ENCODE results near the gene FREY1.

The FREY1 gene

DNA sequence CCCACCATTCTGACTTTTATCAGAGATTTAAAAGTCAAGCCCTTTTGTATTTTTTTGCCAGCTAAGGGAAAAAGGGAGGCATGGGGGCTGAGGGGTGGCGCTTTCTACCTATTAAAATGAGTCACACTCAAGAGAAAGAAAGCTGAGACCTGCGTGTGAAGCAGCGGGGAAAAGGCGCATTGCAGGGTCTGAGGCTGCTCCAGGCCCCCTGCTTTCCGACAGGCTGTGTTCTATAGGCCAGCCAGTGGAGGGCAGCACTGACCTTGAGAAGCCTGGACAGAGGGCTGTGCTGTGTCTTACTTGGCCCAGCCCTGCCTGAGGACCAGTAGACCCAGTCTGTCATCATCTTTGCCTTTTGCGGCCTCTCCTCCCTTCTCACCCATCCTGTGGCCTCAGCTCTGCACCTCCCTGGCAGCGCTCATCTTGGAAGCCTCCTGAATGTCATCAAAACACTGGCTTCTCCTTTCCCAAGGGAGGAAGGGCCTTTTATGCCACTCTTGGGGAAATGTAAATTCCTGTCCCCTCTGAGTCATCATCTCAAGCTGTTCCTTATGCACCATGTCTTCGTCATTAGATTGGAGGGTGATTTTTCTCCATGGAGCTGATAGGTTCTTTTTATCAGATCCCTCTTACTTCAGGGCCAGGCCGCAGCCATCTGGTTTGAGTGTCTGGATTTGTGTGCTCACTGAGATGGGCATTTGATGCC lies 34.3 kb downstream of the FREY1 start:
- in situ Hi-C loops (cut with HindIII; ENCODE audit: low sequenced_read_pairs) = no loop called here

DNA sequence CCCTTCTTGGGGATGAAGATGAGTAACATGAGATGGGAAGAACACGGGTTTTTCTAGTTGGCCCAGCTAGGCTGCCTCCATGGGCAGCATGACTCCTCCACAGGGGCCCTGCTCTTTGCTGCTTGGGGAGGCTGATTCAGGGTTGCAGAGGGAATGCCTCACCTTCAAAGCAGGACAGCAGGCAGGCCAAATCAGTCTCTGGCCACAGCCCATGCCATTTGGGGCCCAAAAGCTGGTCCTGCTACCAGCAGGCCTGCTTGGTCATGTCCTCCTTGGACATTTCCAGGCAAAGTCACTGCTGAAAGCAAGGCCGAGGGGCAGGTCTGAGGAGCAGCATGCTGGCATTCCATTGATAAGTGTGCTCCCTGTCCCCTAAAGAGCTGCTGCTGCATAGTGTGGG lies 35.4 kb downstream of the FREY1 start:
- in situ Hi-C loops (cut with HindIII; ENCODE audit: low sequenced_read_pairs) = no loop called here

DNA sequence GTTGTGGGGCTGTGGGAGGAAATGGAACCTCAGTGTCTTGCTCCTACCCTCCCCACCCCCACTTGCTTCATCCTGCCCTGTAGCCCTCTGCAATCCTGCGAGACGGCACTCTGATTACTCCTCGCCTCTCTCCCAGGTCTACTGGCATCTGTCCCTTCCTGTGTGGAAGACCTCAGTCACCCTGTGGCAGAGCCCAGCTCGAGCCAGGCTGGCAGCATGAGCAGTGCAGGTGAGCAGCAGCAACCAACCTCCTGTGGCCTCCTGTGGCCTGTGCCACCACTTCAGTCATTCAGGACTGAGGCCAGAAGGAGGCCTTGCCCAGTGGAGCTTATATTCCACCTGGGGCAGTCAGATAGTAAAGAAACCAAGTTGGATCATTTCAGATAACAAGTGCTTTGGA lies 36.4 kb downstream of the FREY1 start:
- in situ Hi-C loops (cut with HindIII; ENCODE audit: low sequenced_read_pairs) = no loop called here

DNA sequence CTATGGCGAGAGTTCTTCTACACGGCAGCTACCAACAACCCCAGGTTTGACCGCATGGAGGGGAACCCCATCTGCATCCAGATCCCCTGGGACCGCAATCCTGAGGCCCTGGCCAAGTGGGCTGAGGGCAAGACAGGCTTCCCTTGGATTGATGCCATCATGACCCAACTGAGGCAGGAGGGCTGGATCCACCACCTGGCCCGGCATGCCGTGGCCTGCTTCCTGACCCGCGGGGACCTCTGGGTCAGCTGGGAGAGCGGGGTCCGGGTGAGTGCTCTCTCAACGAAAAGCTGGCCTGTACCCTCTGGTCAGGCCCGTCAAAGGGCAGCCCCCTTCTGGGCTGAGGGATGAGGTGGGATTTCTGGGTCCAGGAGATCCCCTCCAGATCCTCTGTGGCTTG lies 37.5 kb downstream of the FREY1 start:
- in situ Hi-C loops (cut with HindIII; ENCODE audit: low sequenced_read_pairs) = no loop called here

DNA sequence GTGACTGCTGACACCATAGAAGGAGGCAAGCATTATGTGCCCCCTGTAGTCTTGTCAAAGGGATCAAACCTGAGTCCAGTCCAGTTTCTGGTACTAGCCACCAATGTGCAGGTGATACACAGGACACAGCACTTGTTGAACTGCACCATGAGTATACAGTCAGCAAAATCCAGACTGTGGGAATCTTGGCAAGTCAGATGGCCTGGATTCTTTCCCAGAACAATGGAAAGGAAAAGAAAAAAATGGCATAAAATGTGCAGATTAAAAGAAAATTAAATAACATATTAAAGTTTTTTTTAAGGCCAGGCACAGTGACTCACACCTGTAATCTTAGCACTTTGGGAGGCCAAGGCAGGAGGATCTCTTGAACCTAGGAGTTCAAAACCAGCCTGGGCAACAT lies 43.0 kb downstream of the FREY1 start:
- in situ Hi-C loops (cut with HindIII; ENCODE audit: low sequenced_read_pairs) = no loop called here

DNA sequence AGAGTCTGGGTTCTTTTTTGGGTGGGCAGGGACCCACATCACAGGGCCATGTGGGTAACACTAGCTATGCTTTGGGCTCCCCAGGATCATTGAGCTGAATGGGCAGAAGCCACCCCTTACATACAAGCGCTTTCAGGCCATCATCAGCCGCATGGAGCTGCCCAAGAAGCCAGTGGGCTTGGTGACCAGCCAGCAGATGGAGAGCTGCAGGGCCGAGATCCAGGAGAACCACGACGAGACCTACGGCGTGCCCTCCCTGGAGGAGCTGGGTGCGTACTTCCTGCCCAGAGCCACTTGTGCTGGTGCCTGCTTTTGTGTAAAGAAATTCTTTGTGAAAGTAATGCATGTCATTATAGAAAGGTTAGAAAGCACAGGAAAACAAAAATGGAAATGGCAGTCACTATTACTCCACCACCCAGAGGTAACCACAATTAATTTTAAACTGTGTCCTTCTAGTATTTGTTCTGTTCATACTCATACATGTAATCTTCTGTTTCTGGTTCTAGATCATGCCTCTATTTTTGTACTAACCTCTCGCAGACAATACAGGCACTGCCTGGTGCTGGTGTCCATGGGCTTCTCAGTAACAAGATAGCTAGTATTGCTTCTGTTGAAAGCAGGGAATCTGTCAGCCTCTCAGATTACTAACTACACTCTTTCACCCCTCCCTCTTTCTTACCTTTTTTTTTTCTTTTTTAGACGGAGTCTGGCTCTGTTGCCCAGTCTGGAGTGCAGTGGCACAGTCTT lies 46.1 kb downstream of the FREY1 start:
- in situ Hi-C loops (cut with HindIII; ENCODE audit: low sequenced_read_pairs) = no loop called here

DNA sequence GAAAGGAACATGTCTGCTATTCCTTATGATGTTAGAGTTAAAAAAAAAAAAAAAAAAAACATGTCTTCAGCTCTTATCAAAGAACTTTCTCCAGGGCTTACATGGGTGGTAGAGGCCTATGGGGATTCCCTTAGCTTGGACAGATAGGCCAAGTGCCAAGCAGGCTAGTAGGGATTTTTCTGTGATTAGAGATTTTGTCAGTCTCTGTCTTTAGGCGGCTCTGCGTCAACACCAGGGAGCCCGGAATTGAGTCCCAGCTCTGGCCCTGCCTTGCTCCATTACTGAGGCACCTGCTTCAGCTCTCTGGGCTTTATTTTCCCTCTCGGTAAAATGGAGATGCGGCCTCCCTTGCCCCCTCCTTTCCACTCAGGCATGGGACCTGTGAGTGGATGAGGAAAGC lies 46.7 kb downstream of the FREY1 start:
- in situ Hi-C loops (cut with HindIII; ENCODE audit: low sequenced_read_pairs) = no loop called here

DNA sequence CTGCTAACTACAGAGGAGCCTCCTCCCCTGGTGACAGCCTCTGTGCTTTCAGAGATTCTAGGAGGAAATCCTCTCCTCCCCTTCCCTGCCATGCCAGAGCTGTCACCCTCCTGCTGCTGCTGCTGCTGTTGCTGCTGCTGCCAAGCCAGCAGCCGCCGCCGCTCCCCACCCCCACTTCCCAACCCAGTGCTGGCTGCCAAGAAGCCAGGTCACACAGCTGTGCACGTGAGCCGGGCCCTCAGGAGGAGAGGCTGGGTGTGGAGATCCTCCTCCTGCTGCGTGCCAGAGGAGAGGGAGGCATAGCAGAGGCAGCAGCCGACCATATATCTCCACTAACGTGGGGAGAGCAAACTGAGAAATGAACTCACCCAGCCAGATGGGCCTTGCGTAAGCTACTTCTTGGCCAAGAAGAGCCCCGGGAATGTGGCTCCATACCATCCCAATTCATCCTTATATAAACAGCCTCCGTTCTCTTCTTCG lies 47.4 kb downstream of the FREY1 start:
- in situ Hi-C loops (cut with HindIII; ENCODE audit: low sequenced_read_pairs) = no loop called here

DNA sequence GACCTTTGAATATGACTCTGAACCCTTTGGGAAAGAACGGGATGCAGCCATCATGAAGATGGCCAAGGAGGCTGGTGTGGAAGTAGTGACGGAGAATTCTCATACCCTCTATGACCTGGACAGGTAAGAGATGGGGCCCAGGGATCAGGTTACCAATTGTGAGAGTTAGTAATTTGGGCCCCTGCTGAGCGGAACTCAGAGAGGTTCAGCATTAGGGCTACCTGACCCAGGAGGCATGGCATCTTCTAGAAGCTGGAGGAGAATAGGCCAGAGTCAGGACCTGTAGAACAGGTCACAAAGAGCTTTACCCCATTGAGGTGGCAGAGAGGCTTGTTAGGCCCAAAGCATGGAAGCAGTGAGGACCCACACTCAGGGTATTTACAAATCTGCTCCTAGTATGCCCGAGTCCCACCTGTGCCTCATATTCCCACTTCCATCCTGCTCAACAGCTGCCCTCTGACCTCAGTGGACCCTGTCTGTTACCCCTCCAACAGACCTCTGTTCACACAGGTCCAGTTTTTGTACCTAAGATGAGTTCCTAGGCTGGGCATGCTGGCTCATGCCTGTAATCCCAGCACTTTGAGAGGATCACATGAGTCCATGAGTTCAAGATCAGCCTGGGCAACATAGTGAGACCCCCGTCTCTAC lies 48.2 kb downstream of the FREY1 start:
- in situ Hi-C loops (cut with HindIII; ENCODE audit: low sequenced_read_pairs) = no loop called here

DNA sequence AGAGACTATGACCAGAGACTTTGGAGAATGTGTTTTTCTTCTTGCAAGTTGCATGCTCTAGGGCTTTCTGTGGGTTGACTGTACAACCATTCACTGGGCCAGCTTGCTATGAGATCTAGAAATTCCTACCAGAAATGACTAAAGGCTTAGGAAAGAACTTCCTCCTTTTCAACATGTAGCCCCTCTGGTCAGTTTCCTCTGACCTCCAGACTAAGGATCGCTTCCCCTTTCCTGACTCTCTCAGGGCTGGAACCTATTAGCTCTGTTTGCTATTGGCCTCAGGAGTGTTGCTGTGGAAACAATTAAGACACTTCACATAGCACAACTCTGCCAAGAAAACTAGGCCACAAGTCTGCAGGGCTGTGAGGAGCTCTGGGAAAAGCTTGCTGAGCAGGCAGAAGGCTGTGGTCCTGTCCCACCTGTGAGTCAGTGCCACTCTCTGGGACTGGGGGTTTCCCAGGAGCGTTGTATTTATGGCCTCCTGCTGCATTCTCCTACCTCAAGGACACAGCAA lies 49.1 kb downstream of the FREY1 start:
- in situ Hi-C loops (cut with HindIII; ENCODE audit: low sequenced_read_pairs) = no loop called here

Data from endothelial cell of hepatic sinusoid (primary cell).